GM18499 (cell line): ENCODE results near the gene RNF224.

ENCODE experiments used
- ATAC-seq: cut with Tn5 transposase; IDR thresholded peaks from one replicate; pipeline ENCODE4 v1.9.1; 2021; ENCODE audit warnings: moderate number of reproducible peaks; ENCODE audit not compliant: insufficient read depth, unreplicated experiment

The RNF224 gene

DNA sequence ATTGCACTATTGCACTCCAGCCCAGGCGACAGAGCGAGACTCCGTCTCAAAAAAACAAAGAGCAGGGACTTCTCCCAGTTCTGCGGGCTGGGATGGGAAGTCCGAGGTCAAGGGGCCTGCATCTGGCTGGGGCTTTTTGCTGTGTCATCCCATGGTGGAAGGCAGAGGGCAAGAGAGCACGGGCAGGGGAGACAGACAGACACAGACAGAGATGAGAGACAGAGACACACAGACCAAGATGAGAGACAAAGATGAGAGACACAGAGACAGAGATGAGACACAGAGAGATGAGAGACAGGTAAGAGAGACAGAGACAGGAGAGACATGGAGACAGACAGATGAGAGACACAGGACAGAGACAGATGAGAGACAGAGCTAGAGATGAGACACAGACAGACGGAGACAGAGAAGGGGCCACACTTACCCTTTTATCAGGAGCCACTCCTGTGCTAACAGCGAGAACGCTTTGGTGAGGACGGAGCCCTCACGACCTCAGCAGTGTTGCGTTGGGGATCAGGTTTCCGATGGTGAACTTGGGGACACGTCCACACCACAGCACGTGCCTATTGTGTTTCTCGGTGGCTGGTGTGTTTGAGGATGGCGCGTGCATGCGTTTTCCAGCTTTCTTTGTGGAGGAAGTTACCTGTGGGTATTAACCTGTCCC is 41.4 kb downstream of the RNF224 start:
- ATAC-seq, result no peak

DNA sequence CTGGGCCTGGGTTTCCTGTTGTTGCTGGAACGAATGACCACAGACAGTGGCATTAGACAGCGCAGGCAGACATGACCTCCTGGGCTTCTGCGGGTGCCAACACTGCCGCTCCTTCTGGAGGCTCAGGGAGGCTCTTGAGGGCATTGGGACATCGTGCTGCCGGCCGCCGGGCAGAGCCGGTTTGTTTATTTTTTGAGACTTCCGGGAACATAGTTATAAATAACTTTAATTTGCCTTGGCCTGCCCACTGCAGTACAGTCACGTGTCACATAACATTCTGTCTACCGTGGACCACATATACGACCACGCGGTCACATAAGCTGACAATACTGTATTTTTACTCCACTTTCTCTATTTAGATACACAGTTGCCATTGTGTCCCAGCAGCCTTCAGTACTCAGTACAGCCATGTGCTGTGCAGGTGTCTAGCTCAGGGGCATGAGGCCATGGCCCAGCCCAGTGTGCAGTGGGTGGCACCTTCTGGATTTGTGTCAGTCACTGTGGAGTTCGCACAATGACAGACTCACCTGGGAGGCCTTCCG is 42.0 kb downstream of the RNF224 start:
- ATAC-seq, result no peak

DNA sequence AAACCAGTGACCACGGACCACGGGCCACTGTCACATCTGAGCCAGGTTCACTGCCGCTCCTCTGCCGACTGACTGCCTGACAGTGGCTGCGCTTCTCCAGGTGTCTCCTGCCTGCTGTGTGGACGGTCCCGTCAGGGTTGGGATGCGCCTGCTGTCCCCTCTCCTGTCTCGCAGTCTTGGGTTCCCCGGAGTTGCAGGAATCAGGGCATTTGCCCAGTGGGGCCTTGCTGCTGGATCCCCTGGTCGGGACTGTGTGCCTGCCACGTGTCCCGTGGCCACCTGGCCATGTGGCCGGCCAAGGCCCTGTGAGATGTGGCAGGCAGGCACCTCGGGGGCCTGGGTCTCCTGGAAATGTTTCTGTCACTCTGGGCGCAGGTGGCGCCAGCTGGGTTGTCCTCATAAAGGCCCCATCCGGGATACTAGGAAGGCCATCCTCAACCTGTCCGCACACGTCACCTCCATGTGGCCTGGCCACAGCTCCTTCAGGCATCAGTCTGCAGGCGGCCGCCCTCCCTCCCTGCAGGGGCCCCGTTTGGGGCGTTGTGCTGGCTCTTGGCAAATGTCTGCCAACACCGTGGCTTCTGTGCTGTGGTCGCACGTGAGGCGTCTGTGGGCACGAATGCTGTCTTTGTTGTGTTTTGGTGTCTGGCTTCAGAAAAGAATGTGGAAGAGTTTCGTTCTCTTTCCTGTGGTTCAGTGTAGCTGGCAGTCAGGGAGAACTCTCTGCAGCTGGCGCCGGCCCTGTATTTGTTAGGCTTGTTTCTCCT is 43.8 kb downstream of the RNF224 start:
- no peak for ATAC-seq

DNA sequence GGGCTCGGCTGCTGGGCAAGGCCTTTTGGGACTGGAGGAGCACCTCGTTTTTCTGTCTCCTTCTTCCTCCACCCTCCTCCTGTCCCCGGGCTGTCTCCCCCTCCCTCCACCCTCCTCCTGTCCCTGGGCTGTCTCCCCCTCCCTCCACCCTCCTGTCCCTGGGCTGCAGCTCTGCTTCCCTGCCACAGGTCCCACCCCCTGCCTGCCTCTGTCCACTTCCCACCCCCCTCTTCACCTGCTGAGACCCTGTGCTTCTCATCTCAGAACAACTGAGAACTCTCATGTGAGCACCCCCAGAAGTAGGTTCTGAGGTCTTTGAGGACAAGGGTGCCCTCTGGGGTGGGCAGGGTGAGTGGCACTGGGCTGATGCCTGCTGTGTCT is 44.4 kb downstream of the RNF224 start:
- no peak for ATAC-seq

DNA sequence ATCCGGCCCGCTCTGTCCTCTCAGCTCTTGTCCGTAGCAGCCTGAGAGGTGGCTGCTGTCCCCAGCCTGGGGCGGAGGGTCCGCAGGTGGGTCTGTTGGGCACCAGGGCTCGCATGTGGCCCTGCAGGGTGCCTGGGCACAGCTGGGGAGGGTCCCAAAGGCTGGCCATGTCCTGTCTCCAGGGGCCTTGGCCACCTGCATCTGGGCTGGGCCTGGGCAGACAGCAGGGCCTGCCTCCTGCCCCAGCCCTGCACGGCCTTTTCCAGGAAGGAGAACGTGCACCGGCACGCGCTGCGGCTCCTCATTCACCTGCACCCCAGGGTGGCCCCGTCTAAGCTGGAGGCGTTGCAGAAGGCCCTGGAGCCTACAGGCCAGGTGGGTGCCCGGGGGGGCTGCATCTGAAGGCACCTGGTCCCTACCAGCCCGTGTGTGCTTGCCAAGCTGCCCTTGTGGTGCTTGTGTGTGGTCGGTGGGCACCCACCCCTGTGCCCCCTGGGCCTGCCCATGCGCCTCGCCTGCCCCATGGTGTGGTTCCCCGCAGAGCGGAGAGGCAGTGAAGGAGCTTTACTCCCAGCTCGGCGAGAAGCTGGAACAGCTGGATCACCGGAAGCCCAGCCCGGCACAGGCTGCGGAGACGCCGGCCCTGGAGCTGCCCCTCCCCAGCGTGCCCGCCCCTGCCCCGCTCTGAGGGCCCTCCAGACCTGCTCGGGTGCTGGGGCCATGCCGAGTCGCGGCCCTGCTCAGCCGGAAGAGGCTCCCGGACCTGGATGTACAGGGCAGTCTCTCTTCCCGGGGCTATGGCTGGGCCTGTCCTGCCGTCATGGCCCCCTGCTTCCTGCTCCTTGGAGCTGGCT is 45.2 kb downstream of the RNF224 start:
- ATAC-seq, result no peak

DNA sequence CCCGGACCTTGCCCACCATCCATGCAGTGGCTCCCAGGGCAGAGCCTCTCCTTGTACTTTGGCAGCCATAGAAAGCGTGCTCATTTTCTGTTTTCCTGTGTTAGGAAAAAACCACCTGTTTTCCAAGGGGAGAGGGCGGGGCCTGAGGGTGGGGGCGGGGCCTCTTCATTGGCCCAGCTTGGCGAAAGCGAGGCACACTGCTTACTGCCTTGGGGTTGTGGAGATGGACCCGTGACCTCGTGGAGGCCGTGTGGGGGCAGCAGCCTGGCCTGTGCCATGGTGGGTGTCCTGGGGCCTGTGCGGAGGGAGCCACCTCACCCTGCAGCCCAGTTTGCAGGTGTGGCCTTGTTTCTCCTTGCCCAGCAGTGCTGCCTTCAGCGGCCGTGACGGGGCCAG is 45.8 kb downstream of the RNF224 start:
- no peak for ATAC-seq

DNA sequence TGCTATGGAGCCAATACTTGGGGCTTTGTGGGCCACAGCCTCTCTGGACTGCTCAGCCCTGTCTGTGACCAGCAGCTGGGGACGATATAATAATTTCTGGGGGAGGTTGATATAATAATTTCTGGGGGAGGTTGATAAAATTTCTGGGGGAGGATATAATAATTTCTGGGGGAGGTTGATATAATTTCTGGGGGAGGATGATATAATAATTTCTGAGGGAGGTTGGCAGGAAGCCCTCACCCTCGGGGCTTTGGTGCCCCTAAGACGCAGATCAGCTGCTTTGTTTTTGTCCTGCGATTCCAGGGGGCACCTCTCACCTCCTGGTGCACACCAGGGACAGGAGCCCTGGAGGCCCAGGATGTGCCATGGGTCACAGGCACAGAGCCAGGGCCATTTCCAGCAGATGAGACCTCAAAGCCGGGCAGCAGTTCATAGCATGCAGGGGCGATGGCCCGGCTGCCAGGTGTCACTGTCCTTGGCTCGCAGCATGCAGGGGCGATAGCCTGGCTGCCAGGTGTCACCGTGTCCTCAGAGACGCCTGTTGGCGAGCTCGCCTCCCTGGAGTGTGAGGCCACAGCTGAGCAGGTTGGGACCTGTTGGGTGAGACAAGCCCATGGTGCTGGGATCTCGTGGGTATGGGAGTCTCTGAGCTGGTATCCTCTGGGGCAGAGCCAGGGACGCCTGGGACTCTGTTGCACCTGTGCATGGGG is 46.5 kb downstream of the RNF224 start:
- no peak for ATAC-seq

DNA sequence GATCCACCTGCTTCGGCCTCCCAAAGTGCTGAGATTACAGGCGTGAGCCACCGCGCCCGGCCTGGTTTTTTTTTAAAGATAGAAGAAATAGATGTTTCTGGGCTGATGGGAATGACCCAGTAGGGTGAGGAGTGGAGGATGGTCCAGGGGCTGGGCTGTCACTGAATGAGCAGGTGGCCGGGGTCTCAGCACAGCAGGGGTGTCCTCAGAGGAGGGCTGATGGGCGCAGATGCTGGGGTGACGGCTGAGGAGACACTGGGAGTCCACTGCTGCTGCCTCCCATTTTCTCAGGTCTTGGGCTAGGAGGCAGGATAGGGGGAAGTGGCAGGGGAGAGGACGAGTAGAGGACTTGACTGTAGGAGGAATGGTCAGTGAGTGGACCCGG is 47.9 kb downstream of the RNF224 start:
- no peak for ATAC-seq

DNA sequence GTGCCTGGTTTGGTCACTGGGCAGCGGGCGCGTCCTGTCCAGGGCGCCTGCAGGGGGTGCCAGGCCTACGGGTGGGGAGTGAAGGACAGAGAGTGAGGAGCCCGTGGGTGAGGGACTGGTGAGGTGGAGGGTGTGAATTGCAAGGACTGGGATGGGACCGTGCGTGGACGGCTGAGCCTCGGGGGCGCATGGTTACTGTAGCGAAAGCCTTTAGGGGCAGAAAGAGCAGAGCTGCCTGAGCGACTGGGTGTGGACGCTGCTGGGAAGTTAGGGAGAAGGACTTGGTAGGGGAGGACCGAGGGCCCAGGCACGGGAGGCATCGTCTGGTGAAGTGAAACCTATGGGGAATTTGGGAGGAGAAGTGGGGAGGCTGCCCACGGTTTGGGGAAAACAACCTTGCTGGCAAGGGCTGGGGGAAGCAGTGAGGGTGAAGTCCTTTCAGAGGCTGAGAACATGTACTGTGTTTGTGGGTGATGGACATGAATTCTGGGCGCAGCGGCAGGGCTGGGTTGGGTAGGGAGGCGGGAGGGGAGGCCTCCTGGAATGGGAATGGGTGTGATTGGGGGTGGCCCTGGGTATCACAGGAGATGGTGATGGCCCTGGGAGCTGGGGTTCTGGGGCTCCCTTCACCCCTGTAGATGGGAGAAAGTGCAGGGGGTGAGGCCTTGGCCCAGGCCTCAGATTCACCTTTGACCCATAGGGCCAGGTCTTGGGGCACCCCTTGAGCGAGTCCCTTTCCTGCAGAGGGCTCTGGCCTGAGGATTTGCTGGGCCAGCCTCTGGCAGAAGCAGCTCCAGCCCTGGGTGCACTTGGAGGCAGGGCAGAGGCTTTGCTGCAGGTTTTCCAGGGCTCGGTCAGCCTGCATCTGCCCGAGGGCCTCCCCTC is 48.5 kb downstream of the RNF224 start:
- ATAC-seq, result no peak

DNA sequence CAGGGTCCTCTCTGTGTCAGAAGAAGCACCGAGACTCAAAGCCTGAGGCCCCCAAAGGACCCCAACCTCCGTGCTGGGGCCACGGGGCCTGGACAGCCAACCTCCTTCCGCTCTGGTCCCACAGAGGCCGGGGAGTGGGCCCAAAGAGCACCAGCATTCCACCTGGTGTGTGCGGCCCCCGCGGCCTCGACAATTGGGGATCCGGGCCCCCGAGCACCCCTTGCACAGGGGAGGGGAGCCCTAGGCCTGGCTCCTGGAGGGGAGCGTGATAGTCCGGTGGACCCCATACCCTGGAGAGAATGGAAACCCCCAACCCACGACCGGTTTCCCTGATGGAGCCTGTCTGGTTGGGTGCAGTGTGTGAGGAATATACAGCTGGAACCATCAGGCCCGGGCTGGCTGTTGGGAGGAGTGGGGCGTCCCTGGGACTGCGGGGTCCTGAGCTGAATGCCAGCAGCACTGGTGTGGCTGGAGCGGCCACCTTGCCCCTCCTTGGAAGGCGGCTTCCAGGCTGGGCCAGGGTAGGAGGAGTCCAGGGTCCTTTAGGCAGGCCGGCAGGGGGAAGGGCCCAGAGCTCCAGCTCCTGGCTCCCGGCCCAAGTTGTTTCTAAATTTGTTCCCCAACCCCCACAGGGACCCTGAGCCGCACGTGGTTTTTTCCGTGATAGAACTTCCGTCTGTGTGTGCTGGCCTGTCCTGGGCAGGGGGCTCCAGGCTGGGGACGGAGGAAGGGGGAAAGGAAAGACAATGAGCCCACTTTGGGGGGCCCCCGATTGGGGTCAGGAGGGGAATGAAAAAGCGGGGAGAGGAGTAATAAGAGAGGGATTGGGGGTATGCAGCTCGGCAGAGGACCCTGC is 49.4 kb downstream of the RNF224 start:
- ATAC-seq, result no peak

DNA sequence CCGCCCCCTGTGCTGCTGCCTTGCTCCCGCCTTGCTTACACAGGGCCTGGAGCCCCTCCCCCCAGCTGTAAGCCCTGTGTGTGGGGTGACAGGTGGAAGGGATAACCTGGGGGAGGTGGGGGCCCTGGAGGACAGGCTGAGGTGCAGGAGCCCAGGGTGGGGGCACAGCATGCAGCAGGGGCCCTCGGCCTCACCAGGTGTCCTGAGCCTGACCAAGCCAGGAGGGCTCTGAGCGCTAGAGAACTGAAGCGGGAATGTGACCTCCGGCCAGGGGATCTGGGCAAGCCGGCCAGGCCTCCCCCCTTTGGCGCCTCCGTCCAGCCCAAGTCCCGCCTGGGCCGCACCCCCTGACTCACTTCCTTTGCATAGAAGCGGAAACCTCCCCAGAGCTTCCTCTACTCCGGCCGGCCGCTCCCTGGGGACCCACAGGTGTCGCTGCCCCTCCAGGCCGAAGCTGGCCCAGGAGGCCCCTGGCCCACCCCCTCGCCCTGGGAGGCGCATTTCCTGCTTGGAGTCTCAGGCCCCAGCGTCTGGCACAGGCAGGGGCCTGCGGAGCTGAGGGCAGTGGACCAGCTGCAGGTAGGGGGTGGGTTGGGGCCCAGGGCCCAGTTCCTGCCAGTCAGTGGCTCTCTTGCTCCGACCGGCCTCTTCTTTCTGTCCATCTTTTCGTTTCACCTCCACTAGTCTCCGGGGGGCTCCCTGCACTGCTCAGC is 50.2 kb downstream of the RNF224 start, which contains the start of gene TOR4A:
Gene TOR4A (plus strand): TSS at position 398 of the 713 bp plus-strand sequence. CDS start 964 bp downstream, outside the sequence.
- ATAC-seq, result no peak

DNA sequence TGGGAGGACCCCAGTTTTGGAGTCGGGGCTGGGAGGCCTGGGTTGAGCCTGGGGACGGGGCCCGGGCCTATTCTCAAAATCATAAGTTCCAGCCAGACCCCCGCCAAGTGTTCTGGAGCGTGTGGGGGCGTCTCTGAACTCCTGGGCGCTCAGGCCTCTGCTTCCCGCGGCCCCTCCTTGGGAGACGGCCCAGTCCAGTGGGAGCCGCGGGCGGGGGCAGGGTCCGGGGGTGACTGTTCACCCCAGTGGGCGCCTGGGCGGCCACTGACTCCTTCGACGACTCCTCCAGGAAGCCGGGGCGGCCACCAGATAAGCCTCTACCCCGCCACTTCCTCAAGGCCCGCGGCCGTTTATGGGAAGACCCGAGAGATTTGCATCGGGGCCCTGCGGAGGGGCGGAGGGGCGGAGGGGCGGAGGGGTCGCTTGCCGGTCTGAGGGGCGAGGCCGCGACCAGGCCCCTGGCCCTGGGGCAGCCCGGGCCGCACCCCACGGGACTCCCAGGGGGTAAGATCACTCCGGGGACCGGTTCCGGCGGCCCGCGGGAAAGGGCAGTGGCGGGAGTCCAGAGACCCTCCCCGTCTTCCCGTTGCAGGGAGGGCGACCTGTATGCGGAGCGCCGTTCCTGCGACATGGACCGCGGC is 50.9 kb downstream of the RNF224 start:
- no peak for ATAC-seq
